OCI-LY7 (cell line): ENCODE data around the gene PHKG2. TPM values are rescaled to one million over a fixed set of nuclear protein-coding genes. Genes with fewer than 3 reads are reported as not detected.

Experiments used
- BruUV-seq: library from RNA; stranded (reverse); fragments of 400-500 nt; replicated peaks from 2 replicates; lab custom pipeline; 2021; lab: Mats Ljungman, UMichigan
- CTCF ChIA-PET: fragments of 300-600 bp; sonication (Branson Sonifier 250); formaldehyde crosslinking; loops from one replicate; lab custom pipeline; 2022; ENCODE audit warnings: antibody characterized with exemption; ENCODE audit not compliant: unreplicated experiment; lab: Charles Lee
- POLR2A ChIA-PET: fragments of 300-600 bp; sonication (Branson Sonifier 250); formaldehyde crosslinking; loops from one replicate; lab custom pipeline; 2022; ENCODE audit warnings: antibody characterized with exemption; lab: Charles Lee
- DNase-seq: peaks from one replicate; pipeline ENCODE4 v3.0.0-alpha.2; 2015; ENCODE audit warnings: low spot score
- H2AFZ ChIP-seq: fragments of 200-600 bp; sonication (generic), shearing (Covaris generic); 2 replicates; pipeline ENCODE4 v1.6.1; 2014; ENCODE audit warnings: mild to moderate bottlenecking, antibody characterized with exemption, low read length, moderate library complexity
- H3K27ac ChIP-seq: fragments of 200-600 bp; sonication (generic); 2 replicates; pipeline ENCODE4 v1.5.1; 2014; ENCODE audit warnings: mixed run types, low read depth, mild to moderate bottlenecking, moderate library complexity, low read length, inconsistent platforms; ENCODE audit not compliant: poor library complexity, severe bottlenecking
- H3K36me3 ChIP-seq: fragments of 200-600 bp; sonication (generic); 2 replicates; pipeline ENCODE4 v1.6.1; 2014; ENCODE audit warnings: mild to moderate bottlenecking, antibody characterized with exemption, low read length, moderate library complexity, mixed read lengths; ENCODE audit not compliant: insufficient read depth
- H3K4me1 ChIP-seq: fragments of 200-600 bp; sonication (generic); 2 replicates; pipeline ENCODE4 v1.5.1; 2014; ENCODE audit warnings: mild to moderate bottlenecking, low read length; ENCODE audit not compliant: insufficient read depth, poor library complexity, severe bottlenecking
- H3K4me2 ChIP-seq: fragments of 200-600 bp; sonication (generic); 2 replicates; pipeline ENCODE4 v1.6.1; 2014; ENCODE audit warnings: mild to moderate bottlenecking, low read length
- H3K4me3 ChIP-seq: fragments of 200-600 bp; sonication (generic); 2 replicates; pipeline ENCODE4 v1.5.1; 2014; ENCODE audit warnings: mild to moderate bottlenecking, low read depth, low read length; ENCODE audit not compliant: poor library complexity, severe bottlenecking
- H3K79me2 ChIP-seq: fragments of 200-600 bp; sonication (generic); 2 replicates; pipeline ENCODE4 v1.6.1; 2016; ENCODE audit warnings: low read depth, mild to moderate bottlenecking, low read length, moderate library complexity, mixed read lengths; ENCODE audit not compliant: insufficient read depth
- H3K9me2 ChIP-seq: fragments of 200-600 bp; sonication (generic); 2 replicates; pipeline ENCODE4 v1.6.1; 2016; ENCODE audit warnings: mild to moderate bottlenecking, low read length, mixed read lengths; ENCODE audit not compliant: insufficient read depth
- H3K9me3 ChIP-seq: fragments of 200-600 bp; sonication (generic); 2 replicates; pipeline ENCODE4 v1.6.1; 2014; ENCODE audit warnings: mild to moderate bottlenecking, mixed run types, low read length, mixed read lengths
- H4K20me1 ChIP-seq: fragments of 200-600 bp; sonication (generic); 2 replicates; pipeline ENCODE4 v1.6.1; 2014; ENCODE audit warnings: mild to moderate bottlenecking, antibody characterized with exemption, low read length, moderate library complexity, mixed read lengths; ENCODE audit not compliant: insufficient read depth
- EZH2phosphoT487 ChIP-seq: fragments of 200-600 bp; sonication (generic); IDR thresholded peaks from 2 replicates; pipeline ENCODE4 v1.6.1; 2018; ENCODE audit warnings: low read depth, borderline replicate concordance, mild to moderate bottlenecking, mixed run types, antibody characterized with exemption, low read length, moderate library complexity, mixed read lengths
- intact Hi-C: fragments of 100-400 bp; cut with micrococcal nuclease; formaldehyde crosslinking; loops from one replicate; pipeline ENCODE4 v1.10.0; 2022; ENCODE audit not compliant: unreplicated experiment
- total RNA-seq, 2 experiments: library from RNA; depleted of rRNA in 1 of 2; stranded (reverse); fragments of >200 nt in 1 of 2; shearing (Covaris generic) in 1 of 2; gene quantifications; 2 replicates each; pipeline ENCODE4 v1.2.3, GENCODE V29; 2014 to 2022
- TF ChIP-seq, protein P1 (sequence below): fragments of 200-600 bp; sonication (generic); conservative IDR thresholded peaks from 2 replicates; pipeline ENCODE4 v1.5.1; 2014; ENCODE audit warnings: mild to moderate bottlenecking, antibody characterized with exemption, low read length, moderate library complexity, mixed read lengths

PHKG2 gene
- total RNA-seq, 2 experiments from 2014 or later, result 40.5 to 41.9 TPM

DNA sequence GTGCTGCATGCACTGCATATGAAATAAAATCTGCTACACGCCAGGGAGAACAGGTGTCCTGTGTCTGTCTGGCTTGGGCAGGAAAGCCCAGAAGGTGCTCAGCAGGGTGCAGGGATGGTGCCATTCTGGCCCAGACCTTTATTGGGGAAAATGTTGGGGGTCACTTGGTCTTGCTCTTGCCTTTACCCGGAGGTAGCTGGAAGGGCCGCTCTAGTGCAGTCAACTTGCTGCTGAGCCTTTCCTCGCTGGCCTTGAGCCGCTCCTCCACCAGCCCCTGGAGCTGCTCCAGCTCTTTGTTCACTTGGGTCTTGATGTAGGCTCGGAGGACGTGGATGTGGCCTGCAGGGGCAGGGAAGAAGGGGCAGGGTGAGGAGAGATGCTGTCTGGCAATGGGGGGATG is 9.1 kb downstream of the PHKG2 start:
- peaks cover 29% of the 10 kb centered on the region for H3K4me1 ChIP-seq
- no peak for DNase-seq
- H3K4me2 ChIP-seq, result no peak overlapping the region
- H2AFZ ChIP-seq, result no peak overlapping the region
- POLR2A ChIA-PET, result no interaction called here
- H3K79me2 ChIP-seq, result 0 out of 2 replicates have a peak, but pooled peaks cover 6% of the 10 kb centered on the region
- CTCF ChIA-PET, result no interaction called here
- no peaks in the 10 kb centered on the region for H3K9me3 ChIP-seq
- intact Hi-C loops, result loop anchor here (10.0 kb wide), 1 partner anchor 1883 kb away; the partner anchor contains the start of gene ATP2A1
- BruUV-seq, result no TSS peak
- no peaks in the 10 kb centered on the region for H4K20me1 ChIP-seq
- H3K4me3 ChIP-seq, result no peak overlapping the region
- no peaks in the 10 kb centered on the region for H3K9me2 ChIP-seq
- no peak overlapping the region for H3K27ac ChIP-seq
- TF ChIP-seq EZH2phosphoT487, result no peak
- TF ChIP-seq, protein P1, sequence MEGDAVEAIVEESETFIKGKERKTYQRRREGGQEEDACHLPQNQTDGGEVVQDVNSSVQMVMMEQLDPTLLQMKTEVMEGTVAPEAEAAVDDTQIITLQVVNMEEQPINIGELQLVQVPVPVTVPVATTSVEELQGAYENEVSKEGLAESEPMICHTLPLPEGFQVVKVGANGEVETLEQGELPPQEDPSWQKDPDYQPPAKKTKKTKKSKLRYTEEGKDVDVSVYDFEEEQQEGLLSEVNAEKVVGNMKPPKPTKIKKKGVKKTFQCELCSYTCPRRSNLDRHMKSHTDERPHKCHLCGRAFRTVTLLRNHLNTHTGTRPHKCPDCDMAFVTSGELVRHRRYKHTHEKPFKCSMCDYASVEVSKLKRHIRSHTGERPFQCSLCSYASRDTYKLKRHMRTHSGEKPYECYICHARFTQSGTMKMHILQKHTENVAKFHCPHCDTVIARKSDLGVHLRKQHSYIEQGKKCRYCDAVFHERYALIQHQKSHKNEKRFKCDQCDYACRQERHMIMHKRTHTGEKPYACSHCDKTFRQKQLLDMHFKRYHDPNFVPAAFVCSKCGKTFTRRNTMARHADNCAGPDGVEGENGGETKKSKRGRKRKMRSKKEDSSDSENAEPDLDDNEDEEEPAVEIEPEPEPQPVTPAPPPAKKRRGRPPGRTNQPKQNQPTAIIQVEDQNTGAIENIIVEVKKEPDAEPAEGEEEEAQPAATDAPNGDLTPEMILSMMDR, result no peak
- H3K36me3 ChIP-seq, result peaks cover 66% of the 10 kb centered on the region

DNA sequence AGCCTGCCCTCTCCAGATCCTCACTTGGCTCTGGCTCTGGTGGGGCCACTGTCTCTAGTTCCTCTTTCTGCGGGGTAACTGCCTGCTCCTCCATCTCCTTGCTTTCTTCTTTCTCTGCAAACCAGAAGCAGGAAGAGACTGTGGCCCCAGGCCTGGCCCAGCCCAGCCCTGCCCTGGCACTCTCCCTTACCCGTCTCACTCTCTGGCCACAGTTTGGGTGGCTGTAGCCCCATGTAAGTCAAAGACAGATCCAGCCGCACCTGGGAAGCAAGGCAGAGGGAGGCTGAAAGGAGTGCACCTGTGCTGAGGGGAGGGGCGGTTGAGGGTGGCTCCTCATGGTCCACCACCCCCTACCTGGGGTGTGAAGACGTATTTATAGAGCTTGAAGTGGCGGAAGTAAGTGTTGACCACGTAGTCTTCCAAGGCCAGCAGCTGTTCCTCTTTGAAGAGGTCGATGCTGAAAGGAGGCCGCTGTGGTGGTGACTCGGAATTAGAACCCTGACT is 10.8 kb downstream of the PHKG2 start:
- ChIA-PET CTCF (no interaction called here), POLR2A (interaction anchor here (1.2 kb wide), 1 partner anchor 11 kb away, joined by 4 read pairs; the partner anchor contains the start of gene PHKG2)
- Histone ChIP-seq H3K4me2 (peak overlapping the region; percentile 95; the same call in 1 of the 2 replicates), H2AFZ (no peak overlapping the region), H3K4me3 (no peak overlapping the region), H3K4me1 (peaks cover 43% of the 10 kb centered on the region), H4K20me1 (no peaks in the 10 kb centered on the region), H3K27ac (peak overlapping the region; percentile 43), H3K9me2 (no peaks in the 10 kb centered on the region), H3K79me2 (peaks cover 20% of the 10 kb centered on the region; the same call in 1 of the 2 replicates), H3K36me3 (peaks cover 62% of the 10 kb centered on the region), H3K9me3 (no peaks in the 10 kb centered on the region)
- intact Hi-C loops, result loop anchor here (10.0 kb wide), 1 partner anchor 1884 kb away; the partner anchor contains the start of gene ATP2A1
- BruUV-seq, result no TSS peak
- TF ChIP-seq EZH2phosphoT487, result no peak
- TF ChIP-seq, protein P1, result no peak
- DNase-seq, result peak; percentile 42

DNA sequence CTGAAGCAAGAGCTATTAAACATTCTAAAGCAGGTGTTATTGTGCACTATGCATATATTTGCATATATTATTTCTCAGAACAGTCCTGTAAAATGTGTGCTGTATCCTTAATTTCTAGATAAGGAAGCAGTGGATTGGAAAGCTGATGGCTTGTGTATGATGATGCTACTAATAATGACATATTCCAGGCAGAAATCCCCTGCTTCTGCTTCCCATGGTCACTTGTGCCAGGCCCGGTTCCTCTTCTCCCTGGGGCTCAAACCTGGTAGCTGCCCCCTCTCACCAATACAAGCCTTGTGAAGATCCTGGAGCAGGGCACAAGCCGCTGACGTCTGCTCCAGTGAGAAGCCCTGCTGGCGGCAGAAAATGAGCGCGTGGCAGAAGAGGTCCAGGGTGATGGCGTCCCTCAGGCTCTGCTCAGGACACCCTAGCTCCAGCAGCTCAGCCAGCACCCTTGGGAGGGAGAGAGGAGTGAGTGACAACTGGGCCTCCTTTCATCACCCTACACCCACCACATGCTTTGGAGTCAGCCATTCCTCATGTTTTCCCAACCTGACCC is 11.9 kb downstream of the PHKG2 start:
- H3K79me2 ChIP-seq, result peaks cover 20% of the 10 kb centered on the region; the same call in 1 of the 2 replicates
- ChIA-PET CTCF (interaction anchor here (0.6 kb wide), 1 partner anchor 242 kb away, joined by 8 read pairs; no protein-coding TSS in a partner anchor), POLR2A (interaction anchor here (0.6 to 1.0 kb wide), 4 partner anchors 9 to 420 kb away, joined by 3 to 5 read pairs (median 3); partner anchors contain the start of genes FUS and PHKG2)
- no peaks in the 10 kb centered on the region for H3K9me2 ChIP-seq
- DNase-seq, result no peak
- peaks cover 45% of the 10 kb centered on the region for H3K4me1 ChIP-seq
- no peaks in the 10 kb centered on the region for H4K20me1 ChIP-seq
- H3K4me2 ChIP-seq, result peak overlapping the region; percentile 95
- BruUV-seq, result no TSS peak
- H2AFZ ChIP-seq, result no peak overlapping the region
- H3K9me3 ChIP-seq, result no peaks in the 10 kb centered on the region
- peak overlapping the region; percentile 84 for H3K4me3 ChIP-seq
- intact Hi-C loops, result no loop called here
- TF ChIP-seq, protein P1, result no peak
- TF ChIP-seq EZH2phosphoT487, result no peak
- peaks cover 64% of the 10 kb centered on the region for H3K36me3 ChIP-seq
- peak overlapping the region; percentile 57 for H3K27ac ChIP-seq
